Measurements from ENCODE around the gene SPSB2. TPM values are rescaled to one million over a fixed set of nuclear protein-coding genes. Genes with fewer than 3 reads are reported as not detected.

The SPSB2 gene
- total and polyA plus RNA-seq, 9 of the 15 experiments (the other 6 are each of a cell fraction or from before 2014, with no cell fraction given), result 0.10 to 10.6 (median 1.9) TPM

DNA sequence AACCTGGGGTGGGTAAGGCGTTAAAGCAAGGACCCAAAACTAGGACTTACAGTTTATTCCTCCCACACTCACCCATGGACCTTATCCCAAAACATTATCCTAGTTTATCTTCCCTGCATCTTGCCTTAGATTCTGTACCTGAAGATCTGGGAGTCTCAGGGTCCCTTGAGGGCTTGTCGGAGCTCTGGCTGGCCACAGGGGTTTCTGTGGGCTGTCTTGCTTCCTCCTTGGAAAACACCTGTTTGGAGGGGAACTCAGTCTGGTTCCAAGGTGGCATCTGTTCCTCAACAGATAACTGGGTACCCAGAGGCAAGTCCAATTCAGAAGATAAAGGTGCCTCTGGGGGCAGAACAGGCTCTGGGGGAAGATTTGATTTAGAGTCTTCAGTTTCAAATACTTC lies 23.7 kb downstream of the SPSB2 start:
- TF ChIP-seq MED1 (CRISPR knock-in tag; IDR thresholded peaks at IDR 0.05; ENCODE audit: borderline replicate concordance) (no peak), HLTF (IDR thresholded peaks at IDR 0.05) (no peak), RFX5 (IDR thresholded peaks at IDR 0.05; ENCODE audit: low read depth, low read length) (no peak), ZSCAN29 (IDR thresholded peaks at IDR 0.05) (no peak), HMGN3 (IDR thresholded peaks at IDR 0.05; ENCODE audit: borderline replicate concordance, extremely low read depth, insufficient read length, low read depth, low read length) (no peak), ERF (CRISPR knock-in tag; IDR thresholded peaks at IDR 0.05) (no peak), SMARCE1 (IDR thresholded peaks at IDR 0.05) (no peak), SIX5 (IDR thresholded peaks at IDR 0.05; ENCODE audit: borderline replicate concordance in 1 of 2, insufficient read depth in 1 of 2, low read depth in 1 of 2, low read length in 2 of 2) (no peak), ARID2 (IDR thresholded peaks at IDR 0.05) (no peak), PHB2 (IDR thresholded peaks at IDR 0.05; ENCODE audit: low read depth) (no peak)
- TF ChIP-seq, protein P1, sequence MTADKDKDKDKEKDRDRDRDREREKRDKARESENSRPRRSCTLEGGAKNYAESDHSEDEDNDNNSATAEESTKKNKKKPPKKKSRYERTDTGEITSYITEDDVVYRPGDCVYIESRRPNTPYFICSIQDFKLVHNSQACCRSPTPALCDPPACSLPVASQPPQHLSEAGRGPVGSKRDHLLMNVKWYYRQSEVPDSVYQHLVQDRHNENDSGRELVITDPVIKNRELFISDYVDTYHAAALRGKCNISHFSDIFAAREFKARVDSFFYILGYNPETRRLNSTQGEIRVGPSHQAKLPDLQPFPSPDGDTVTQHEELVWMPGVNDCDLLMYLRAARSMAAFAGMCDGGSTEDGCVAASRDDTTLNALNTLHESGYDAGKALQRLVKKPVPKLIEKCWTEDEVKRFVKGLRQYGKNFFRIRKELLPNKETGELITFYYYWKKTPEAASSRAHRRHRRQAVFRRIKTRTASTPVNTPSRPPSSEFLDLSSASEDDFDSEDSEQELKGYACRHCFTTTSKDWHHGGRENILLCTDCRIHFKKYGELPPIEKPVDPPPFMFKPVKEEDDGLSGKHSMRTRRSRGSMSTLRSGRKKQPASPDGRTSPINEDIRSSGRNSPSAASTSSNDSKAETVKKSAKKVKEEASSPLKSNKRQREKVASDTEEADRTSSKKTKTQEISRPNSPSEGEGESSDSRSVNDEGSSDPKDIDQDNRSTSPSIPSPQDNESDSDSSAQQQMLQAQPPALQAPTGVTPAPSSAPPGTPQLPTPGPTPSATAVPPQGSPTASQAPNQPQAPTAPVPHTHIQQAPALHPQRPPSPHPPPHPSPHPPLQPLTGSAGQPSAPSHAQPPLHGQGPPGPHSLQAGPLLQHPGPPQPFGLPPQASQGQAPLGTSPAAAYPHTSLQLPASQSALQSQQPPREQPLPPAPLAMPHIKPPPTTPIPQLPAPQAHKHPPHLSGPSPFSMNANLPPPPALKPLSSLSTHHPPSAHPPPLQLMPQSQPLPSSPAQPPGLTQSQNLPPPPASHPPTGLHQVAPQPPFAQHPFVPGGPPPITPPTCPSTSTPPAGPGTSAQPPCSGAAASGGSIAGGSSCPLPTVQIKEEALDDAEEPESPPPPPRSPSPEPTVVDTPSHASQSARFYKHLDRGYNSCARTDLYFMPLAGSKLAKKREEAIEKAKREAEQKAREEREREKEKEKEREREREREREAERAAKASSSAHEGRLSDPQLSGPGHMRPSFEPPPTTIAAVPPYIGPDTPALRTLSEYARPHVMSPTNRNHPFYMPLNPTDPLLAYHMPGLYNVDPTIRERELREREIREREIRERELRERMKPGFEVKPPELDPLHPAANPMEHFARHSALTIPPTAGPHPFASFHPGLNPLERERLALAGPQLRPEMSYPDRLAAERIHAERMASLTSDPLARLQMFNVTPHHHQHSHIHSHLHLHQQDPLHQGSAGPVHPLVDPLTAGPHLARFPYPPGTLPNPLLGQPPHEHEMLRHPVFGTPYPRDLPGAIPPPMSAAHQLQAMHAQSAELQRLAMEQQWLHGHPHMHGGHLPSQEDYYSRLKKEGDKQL (CRISPR knock-in tag; IDR thresholded peaks at IDR 0.05; ENCODE audit: borderline replicate concordance), result no peak
- peak overlapping the region; percentile 89 to 96; a peak in 3 of 4 replicates for H3K9ac ChIP-seq (ENCODE audit: insufficient read depth in 1 of 2, low read depth in 2 of 2, low read length in 2 of 2)
- H3K9me3 ChIP-seq (replicated peaks; ENCODE audit: control insufficient read depth, insufficient read depth, low read depth, low read length), result no peaks in the 10 kb centered on the region
- H2AFZ ChIP-seq (ENCODE audit: low read depth, low read length), result no peak overlapping the region
- no TSS peak for BruUV-seq (replicated peaks)
- peaks cover 18% of the 10 kb centered on the region in 2 experiments; a peak in 4 of 5 replicates for H3K4me1 ChIP-seq (replicated peaks in 1 of 2; ENCODE audit: control insufficient read depth in 2 of 2, insufficient read depth in 2 of 2, low read length in 2 of 2)
- DNase-seq (ENCODE audit: extremely low read depth in 1 of 4, low spot score in 3 of 4) (no peak), ATAC-seq (no peak), FAIRE-seq (no peak)
- H3K4me2 ChIP-seq (ENCODE audit: insufficient read depth, low read length), result peak overlapping the region; percentile 88
- ChIA-PET POLR2A (interaction anchor here (1.5 kb wide), 1 partner anchor 17 kb away, joined by 5 read pairs; no protein-coding TSS in a partner anchor), CTCF (ENCODE audit: low intra/inter-chr PET ratio) (no interaction called here)
- no peaks in the 10 kb centered on the region; the same call in 1 of the 2 replicates for H4K20me1 ChIP-seq (replicated peaks; ENCODE audit: control insufficient read depth, insufficient read depth, low read length)
- in situ Hi-C loops (cut with MboI) (no loop called here), intact Hi-C loops (cut with micrococcal nuclease) (no loop called here)
- 82% methylated on average over 2 of the region's 2 CpGs for WGBS (ENCODE audit: insufficient coverage, low coverage, missing lambda C conversion rate)
- H3K4me3 ChIP-seq, result peak overlapping the region; percentile 79
- H3K9me1 ChIP-seq (ENCODE audit: control insufficient read depth, insufficient read depth, low read length), result no peaks in the 10 kb centered on the region
- peak overlapping the region; percentile 87; the same call in 1 of the 3 replicates for H3K27ac ChIP-seq (ENCODE audit: extremely low read depth, low read depth, low read length)
- peaks cover 69% of the 10 kb centered on the region; the same call in 2 of the 3 replicates for H3K36me3 ChIP-seq (ENCODE audit: control insufficient read depth, insufficient read depth, low read length)
- H3K27me3 ChIP-seq (ENCODE audit: control insufficient read depth in 2 of 2, insufficient read depth in 2 of 2, low read length in 2 of 2), result no peaks in the 10 kb centered on the region
- H3K79me2 ChIP-seq (ENCODE audit: control insufficient read depth, insufficient read depth, low read length), result peaks cover 44% of the 10 kb centered on the region

All from K562 (cell line).